Stimulated activated CD4-positive, alpha-beta T cell treated with anti-CD3 and anti-CD28 coated beads, Interleukin-12 subunit alpha, Interleukin-12 subunit beta, amount 100 ng/mL, for 48 hours (primary cell): ENCODE measurements around the gene CBFA2T3.

Experiments used
- DNase-seq, 3 donors: peaks; one replicate each; pipeline ENCODE4 v3.0.0-alpha.2; 2020; ENCODE audit warnings: low read depth in 2 of 3, low spot score in 1 of 3

CBFA2T3 gene

DNA sequence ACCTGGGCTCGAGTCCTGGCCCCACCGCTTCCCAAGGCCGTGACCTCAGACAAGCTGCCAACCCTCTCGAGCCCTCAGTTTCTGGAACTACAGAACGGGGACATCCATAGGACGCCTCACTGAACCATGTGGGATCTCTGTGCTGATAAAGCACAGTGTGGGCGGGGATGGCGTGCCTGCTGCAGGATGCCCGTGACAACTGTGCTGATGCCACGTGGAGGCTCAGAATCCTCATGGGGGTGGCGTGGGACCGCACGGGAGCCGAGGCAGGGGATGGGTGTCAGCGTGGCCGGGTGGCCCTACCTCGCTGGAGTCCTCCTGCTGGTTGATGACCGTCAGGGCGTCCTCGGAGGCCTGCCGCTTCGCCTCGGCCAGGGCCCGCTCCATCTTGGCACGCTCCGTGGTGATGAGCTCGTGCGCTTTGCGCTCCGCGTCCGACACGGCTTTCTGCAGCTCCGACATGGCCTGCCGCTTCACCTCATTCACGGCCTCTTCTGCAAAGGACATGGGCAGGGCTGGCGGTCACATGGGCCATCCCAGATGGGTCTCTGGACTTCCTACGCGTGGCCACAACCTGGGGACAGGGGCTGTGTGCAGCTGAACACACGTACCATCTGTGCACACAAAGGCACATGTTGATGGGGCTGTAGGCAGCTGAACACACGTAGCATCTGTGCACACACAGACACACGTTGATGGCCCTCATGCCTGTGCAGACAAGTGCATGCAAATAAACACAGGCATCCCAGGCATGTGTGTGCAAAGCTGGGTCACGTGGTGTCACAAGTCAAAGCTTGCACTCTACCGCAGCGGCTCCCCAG, 97.8 kb downstream of the CBFA2T3 start:
- DNase-seq, result no peak

DNA sequence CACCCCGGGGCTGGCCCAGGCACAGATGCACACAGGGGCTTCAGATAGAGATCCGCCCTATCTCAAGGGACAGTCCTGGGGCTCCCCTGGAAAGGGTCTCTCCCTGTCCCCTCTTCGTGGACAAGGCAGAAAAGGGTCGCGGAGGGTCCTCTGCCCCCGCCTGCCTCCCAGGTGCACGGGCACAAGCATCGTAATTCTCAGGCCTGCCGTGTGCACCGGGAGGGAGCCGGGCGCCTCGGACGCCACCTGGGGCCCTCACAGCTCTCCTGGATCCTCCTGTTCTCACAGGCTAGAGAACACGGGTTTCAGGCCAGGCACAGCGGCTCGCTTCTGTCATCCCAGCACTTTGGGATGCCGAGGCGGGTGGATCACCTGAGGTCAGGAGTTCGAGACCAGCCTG, 98.7 kb downstream of the CBFA2T3 start:
- DNase-seq, result no peak

DNA sequence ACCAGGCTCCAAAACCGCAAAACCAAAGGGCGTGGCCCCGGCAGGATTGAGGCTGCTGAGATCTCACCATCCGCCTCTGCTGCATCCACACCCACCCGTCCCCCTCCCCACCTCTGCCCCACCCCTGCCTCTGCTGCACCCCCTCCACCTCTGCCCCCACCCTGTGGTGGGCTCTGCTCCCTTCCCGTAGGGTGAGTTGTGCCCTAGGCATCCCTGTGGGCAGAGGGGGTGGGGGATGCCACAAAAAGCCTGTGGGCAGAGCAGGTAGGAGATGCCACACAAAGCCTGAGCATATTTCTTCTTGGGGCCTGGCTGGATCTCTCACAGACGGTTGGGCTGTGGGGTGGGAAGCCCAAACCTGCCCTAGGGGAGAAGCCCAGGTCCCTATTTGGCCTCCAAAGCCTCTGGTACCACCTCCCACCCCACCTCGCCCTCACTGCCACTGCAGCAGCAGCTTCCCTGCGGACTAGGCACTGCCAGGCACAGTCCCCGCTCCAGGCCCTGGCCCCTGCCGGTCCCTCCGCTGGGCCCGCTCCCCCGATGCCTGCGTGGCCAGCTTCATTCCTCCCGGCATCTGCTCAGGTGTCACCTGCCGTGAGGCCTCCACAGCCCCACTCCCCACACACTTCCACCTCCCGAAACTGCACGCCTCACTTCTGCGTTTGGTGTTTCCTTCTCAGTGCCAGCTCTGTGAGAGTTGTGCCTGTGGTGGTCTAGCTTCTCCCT, 99.3 kb downstream of the CBFA2T3 start:
- no peak for DNase-seq

DNA sequence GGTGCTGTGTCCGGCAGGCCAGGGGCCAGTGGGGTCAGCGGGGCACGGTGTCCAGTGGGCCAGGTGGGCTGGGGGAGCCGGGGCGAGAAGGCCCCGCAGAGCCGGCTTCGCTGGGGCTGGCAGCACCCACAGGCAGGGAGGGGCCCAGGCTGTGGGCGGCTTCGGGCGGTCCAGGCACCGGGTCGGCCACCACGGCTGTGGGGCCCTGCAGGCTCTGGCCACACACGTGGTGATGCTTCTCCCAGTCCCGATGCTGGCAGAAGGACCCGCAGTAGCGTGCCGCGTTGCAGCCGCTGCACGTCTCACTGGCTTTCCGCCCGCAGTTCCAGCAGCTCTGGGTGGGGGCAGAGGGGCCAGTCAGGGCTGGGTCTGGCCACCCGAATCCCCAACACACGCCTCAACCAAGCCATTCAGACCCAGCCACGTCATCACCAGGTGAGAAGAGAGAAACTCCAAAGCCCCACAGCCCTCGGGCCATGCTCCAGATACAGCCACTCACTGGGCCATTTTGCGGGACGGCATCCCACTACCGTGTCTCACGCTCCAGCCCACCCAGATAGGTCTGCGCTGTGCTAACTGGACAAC, 100.0 kb downstream of the CBFA2T3 start:
- no peak for DNase-seq

DNA sequence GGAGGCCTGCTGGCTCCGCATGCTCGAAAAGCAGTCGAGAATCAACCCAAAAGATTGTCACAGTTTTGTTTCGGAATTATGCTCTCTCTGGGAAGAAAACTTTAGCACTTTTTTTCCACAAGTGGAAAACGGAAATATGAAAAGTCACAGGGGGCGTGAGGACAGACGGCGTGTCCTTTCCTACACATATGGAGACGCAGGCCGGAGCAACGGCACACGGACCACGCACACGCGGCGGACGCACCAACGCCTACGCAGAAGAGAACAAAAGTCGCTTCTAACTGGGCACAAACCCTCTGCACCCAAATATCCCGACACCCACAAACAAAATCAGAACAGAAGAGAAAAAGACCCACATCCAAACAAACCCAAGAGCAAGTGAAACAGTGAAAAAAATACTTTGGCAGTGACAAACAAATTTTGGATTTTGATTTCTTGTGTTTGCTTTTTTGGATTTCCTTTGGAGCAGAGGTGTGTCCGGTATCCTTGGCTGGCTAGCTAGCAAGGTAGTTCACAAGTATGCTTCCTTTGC, 101.2 kb downstream of the CBFA2T3 start:
- no peak for DNase-seq

DNA sequence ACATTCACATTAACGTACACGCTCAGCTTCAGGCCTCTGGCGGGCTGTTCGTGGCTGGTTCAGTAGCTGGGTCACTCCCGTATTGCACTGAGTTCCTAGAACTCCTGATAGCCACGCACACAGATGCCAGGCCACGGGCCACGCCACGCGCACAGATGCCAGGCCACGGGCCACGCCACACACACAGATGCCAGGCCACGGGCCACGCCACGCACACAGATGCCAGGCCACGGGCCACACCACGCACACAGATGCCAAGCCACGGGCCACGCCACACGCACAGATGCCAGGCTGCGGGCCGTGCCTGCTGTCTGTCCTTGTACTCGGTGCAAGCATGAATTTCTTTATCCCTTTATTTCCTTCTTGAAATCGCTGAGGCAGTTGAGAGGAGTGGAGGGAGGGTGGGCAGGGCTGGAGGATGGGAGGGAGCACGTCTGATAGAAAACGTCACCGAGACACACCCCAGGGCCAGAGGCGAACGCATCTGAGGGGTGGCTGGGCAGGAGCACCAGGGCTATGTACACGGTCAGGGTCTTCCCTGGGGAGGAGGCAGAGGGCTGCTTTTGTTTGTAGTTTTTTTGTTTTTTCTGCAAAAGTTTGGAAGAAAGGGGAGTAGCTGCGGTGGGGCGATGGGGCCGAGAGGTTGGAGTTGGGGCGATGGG, 101.9 kb downstream of the CBFA2T3 start:
- DNase-seq, result no peak

DNA sequence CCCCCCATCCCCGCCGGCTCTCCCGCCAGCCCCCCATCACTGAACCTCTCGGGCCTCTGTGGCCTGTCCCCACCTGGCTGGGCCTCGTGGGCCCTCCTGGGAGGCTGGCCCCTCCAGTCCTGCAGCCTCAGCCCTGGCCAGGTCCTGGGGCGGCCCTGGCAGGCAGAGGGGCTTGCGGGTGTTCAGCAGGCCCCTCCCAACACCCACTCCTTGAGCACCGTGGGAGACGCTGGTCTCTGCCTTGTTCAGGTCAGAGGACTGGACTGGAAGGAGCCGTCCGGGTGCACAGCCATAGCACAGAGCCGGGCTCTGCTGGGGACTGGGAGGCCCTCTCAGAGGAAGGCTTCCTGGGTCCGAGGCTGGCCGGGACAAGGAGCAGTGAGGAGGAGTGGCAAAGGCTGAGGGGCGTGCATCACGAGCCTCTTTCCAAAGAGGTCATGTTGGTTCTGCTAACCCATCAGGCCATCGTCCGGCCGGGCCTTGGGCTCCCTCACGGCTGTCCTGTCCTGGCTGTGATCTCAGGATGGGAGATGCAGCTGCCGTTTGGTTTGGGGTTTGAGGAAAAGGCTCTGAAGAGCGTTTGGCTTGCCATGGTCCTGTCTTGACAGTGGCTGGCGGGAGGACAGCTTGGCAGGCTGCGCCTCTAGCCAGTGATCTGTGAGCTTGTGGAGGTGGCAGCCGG, 104.2 kb downstream of the CBFA2T3 start:
- no peak for DNase-seq

DNA sequence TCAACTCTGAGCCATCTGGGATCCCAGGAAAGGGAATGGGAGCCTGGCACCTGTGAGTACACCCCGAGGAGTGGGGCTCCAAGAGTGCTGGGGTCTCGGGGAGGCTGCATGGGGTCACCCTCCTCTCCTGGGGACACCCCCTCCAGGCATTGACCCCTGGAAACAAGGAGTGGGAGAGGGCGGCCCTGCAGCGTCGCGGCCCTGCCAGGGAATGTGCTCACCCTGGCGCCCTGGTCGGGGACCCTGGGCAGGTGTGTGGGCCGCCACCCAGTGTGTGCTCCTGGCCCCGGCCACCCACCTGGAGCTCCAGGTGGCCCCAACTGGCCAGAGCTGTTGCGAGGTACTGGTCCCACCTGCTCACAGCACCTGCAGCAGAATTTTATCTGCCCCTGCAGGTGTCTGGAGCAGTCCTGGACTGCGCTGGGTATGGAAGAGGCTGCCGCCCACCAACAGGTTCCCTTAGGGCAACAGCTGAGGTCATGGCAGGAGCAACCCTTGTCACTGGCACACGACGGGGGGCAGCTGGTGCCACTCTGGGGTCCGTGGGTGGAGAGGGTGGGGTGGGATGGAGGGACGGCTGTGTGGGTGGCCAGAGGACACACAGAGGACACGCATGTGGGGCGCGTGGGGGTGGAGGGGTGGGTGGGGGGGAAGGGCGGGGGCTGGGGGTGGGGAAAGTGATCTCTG, 105.1 kb downstream of the CBFA2T3 start:
- DNase-seq, result no peak

DNA sequence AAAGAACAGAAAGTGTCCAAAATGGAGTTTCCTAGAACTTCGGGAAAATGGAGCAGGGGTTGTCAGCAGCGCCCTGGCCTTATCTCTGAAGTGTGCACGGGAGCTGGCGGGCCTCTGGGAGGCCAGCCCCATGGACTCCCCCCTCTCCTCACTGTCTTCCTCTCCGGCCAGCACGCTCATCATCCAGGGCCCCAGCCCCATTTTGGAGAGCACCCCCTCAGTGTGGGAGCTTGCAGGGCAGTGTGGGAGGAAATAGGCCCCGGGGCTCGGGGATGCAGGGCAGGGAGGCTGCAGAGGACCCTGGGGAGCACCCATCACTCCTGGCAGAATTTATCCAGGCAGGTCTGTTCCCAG, 105.7 kb downstream of the CBFA2T3 start:
- DNase-seq, result no peak

DNA sequence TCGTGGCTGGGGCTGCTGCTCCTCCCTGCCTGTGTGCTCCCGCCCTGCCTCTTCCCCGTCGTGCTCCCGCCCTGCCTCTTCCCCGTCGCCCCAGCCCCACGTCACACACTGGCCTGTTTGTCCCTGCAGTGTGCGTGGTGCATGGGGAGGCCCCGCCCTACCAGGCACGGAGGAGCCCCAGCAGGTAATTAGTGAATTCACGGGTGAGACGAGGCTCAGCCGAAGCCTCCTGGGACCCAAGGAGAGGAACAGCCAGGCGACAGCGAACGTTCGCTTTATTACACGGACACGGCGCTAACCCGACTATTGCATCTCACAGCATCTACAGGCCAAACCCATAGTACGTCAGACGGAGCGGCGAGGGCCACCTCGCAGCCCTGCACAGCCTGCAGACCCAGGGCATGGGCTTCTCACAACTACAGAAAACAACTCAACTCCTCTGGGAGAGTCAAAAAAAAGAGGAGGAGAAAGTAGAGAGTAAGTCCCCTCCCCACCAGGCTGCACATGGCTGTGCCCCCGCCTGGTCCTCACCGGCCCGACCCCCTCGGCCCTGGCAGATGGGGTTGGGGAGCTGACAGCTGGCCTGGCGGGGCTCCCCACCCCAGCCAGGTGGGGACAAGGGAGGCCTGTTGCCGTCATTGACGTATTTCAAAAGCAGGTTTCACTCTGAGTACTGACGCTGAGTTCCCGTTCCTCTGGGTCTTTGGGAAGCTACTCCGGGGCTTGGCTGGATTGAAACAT, 106.2 kb downstream of the CBFA2T3 start:
- DNase-seq, result no peak

DNA sequence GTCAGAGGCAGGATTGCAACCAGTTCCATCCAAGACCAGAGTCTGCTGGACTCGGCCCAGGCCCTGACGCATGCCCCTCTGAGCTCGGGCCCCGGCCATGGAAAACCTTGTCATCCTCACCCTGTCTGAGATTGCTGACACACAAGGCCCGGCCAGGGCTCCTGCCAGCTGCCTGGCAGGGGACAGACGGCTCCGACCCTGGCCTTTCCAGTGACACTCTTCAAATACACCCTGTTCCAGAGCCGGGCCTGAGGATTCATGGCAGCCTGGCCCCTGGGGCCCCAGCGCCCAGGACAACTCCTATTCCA, 107.4 kb downstream of the CBFA2T3 start:
- no peak for DNase-seq

DNA sequence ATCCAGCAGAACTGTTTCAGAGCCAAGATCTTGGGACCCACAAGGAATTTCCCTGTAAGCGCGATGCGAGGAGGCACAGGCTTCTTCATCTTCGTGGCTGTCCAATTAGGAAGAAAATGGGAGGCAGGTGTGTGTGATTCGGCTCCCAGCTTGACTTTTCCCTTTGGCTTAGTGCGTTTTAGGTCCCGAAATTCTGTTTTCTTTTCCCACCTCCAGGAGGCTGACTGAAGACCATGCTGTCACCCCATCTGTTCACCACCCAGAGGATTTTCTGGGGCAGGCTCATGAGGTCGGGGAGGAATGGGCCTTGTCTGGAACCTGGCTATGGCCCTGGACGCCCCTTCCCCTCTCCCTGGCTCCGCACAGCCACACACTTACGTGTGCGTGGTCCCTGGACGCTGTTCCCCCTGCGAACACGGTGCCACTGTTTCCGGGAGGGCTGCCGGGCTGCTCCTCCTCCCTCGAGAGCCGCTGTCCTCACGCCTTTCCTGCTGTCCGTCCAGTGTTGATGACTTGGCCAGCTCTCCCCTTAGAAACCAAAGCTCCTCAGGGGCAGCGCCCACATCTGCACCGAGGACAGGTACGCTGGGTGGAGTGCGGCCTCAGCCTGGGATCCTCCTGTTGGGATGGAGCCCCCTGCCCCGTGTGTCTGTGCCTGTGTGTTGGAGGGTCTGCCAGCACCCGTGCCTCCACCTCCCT, 107.9 kb downstream of the CBFA2T3 start:
- no peak for DNase-seq

DNA sequence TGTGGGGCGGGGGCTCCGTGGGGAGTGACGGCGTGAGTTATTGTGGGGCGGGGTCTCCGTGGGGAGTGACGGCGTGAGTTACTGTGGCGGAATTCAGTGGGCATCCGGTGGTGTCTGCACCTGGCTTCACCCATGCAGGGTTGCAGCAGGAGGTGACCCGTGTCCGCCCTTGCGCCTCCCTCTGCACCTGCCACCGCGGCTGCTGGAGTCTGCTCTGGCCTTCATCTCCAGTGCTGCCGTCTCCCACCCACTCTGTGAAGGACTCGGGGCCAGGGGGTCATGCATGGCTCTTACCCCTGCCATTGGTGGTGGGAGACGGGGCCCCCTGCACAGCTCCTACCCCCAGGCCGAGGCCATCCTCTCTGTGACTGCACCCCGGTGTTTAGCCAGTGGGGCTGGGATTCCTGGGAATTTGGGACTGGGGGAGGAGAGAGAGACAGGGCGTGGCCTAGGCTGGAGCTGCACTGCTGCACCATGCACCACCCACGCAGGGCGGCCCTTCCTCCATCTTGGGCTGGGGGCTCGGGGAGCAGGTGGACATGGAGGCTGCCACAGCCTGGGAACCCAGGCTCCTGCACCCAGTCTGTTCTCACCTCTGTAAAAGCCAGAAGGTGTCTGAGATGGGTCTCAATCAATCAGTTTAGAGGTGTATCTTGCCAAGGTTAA, 109.3 kb downstream of the CBFA2T3 start:
- no peak for DNase-seq

DNA sequence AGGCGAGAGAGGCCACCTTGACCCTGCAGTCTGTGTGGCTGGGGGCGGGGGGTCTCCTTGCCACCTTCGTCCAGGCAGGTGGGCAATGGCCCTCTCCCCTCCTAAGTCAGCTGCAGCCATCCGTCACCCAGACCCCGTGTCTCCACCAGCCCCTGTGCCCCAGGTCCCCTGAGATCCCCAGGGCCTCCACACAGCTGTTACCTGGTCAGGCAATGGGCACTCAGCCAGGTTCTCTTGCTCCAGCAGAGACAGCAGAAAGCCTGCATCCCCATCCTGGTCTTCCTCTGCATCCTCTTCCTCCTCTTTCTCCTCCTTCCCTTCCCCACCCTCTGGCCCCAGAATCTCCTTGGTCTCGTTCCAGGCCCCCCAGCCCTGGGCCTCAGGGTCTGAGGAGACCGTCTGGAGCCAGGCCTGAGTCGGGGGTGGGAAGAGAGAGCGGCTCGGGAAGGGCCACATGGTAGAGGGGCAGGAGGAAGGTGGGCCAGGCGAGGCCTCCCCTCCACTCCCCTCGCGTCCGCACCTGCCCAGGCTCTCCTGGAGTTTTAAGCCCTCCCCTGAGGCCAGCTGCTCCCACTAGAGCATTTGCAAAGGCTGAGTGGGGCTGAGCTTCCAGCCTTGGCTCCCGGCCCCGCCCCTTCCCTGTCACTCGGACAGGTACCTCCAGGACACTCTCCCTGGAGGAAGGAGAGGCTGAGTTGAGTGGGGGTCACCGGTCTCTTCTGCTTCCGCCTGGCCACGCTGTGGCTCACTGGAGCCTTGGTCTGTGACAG, 110.7 kb downstream of the CBFA2T3 start, which contains the start of gene PABPN1L:
Gene PABPN1L, minus strand, starts transcription at position 510 of the 770 bp plus-strand sequence. Its CDS starts 54 bp downstream, at position 456.
- DNase-seq, result no peak

DNA sequence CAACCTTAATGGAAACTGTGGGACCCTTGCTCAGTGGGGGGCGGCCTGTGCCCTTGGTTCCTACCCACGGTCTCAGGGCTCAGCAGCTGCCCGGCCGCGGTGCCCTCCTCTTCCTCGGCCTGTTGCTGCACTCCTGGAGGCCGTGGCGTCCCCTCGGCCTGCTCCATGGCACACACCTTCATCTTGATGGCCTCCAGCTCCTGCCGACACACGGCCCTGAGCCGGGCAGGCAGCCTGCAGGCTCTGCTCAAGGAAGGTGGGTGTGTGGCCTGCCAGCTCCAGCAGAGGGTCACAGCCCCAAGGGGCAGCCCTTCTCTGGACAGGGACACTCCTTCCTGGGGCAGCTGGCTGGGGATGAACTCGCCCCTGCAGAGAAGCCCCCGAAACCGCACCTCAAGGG, 111.3 kb downstream of the CBFA2T3 start:
- DNase-seq, result no peak

DNA sequence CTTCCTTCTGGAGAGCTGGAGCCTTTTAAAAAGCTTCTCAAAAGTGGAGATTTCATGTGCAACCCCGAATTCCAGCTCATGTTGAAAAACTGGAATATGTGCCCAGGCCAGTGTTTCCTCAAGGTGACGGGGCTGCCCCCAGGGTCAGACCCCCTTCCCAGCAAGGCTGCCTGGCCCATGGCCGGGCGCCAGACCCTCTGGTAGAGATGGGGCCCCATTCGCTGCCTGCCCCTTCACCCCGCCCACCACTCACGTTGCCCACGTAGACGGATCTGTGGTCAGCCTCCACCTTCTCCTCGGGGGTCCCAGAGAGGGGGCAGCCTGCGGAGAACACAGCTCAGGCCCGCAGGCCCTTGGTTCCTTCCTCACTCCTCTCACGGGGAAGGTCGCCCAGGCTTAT, 111.7 kb downstream of the CBFA2T3 start:
- no peak for DNase-seq

DNA sequence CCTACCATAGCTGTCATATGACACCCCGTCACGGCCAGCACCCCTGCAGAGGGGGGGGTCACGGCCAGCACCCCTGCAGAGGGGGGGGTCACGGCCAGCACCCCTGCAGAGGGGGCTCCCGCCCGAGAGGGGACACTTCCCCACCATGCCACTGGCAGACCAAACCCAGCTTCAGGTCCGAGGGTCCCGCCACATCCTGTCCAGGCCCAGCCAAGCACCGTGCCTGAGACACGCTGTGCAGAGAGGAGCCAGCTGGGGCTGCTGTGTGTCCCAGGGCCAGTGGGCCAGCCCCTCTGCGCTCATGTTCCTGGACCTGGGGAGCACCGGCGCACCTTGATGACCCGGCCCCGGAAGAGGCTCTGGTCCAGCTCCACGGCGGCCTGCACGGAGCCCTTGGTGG, 112.5 kb downstream of the CBFA2T3 start:
- no peak for DNase-seq

DNA sequence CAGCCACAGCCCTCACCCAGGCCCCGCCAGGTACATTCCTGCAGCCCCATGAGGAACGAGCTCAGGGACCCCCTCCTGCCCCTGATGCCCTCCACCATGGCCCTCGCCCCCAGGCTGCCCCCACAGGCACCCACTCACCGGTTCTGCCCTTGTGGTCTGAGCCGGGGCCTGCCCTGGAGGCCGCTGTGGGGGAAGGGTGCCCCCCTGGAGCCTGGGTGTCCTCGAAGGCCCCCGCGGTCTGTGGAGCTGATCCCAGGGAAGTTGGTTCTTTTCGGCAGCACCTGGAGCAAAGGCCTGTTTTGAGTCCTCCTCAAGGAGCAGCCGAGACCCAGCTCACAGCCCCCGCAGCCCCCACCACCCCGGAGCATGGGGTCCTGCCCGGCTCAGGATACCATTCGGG, 112.9 kb downstream of the CBFA2T3 start:
- DNase-seq, result no peak
